H1 (cell line): ENCODE measurements around the gene SLC39A11. TPM values are rescaled to one million over a fixed set of nuclear protein-coding genes. Genes with fewer than 3 reads are reported as not detected.

Experiments
- CTBP2 ChIP-seq: IDR thresholded peaks from 2 replicates; pipeline ENCODE4 v1.7.0; 2011; ENCODE audit warnings: borderline replicate concordance, mild to moderate bottlenecking, moderate library complexity, mixed read lengths, low read length; ENCODE audit not compliant: insufficient read depth, insufficient read length
- polyA plus RNA-seq, 7 experiments: library from polyadenylated mRNA; depleted of rRNA in 3 of 7; stranded (reverse) in 5 of 7; unstranded in 2 of 7; fragments of >200 nt in 5 of 7; fragments of 200-250 nt in 2 of 7; gene quantifications; 1 replicate in 5 of 7; 2 replicates in 1 of 7; 4 replicates in 1 of 7; pipeline versions ENCODE4 v1.2.1 to v1.2.3, GENCODE V29; 2011 to 2013; ENCODE audit warnings: missing spikeins in 2 of 7, mixed read lengths in 2 of 7
- total RNA-seq: library from RNA; stranded (reverse); fragmentation: NEBNext Ultra II Directional; extraction: Animal tissue kit (Norgen Biotek cat#: 25700); gene quantifications from 2 replicates; pipeline ENCODE4 v1.2.1, GENCODE V29; 2021

The SLC39A11 gene
- total and polyA plus RNA-seq, 2 of the 8 experiments (the other 6 are each of a cell fraction or from before 2014, with no cell fraction given) = 12.2 to 19.6 TPM

DNA sequence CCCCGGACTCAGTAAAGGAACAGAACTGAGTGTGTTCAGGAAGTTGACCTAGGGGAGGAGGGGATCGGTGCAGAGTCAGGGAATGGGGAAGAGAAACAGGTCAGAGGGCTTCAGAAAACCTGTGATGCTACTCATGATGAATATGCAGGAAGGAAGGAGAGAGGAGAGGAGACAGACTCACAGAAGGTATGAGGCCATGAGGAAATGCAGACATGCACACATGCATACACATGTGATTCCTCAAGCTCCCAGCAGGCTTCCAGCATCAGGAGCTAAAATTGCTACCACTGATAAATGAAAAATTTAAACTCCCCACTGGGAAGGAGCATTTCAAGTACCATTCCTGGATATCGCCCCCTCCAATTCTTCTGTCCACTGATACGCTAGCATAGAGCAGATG, 262.6 kb downstream of the SLC39A11 start (continued):
- no peak for TF ChIP-seq CTBP2
